COR-L47 (cell line): ENCODE results near the gene PLCB4.
A peak's percentile ranks its signal among the peaks of the same experiment; 100 is the strongest.
"Not testable (repeated sequence)": the region's sequence is repeated elsewhere in the genome, so short reads cannot be mapped to it uniquely, and the experiment has no call there.

Source experiments
- DNase-seq: peaks from one replicate; lab custom pipeline; 2025; lab: John Stamatoyannopoulos, UW

PLCB4 gene

GRCh38 chr20:9367328-9367727, 298.4 kb downstream of the PLCB4 start:
- DNase-seq, result no peak

- DNase-seq, result no peak
These were observed 298.9 kb downstream of the PLCB4 start for GRCh38 chr20:9367746-9368145.

DNA sequence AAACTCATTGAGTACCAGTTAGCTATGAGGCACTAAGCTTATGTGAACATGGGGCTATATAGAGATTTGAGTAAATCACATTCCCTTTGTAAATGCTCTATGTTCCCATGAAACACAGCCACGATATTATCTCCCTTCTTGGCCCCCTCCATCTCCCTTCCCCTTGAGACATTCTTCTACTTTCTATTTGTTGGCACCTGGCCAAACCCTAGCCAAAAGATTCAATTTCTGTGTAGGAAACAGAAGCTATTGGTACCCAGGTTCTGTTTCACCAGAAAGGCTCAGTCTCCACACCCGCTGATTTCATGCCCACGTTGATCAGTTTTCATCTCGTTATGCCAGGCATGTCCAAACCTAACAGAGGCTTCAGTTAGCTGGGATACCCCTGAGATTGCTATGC, 300.0 kb downstream of the PLCB4 start:
- no peak for DNase-seq

DNA sequence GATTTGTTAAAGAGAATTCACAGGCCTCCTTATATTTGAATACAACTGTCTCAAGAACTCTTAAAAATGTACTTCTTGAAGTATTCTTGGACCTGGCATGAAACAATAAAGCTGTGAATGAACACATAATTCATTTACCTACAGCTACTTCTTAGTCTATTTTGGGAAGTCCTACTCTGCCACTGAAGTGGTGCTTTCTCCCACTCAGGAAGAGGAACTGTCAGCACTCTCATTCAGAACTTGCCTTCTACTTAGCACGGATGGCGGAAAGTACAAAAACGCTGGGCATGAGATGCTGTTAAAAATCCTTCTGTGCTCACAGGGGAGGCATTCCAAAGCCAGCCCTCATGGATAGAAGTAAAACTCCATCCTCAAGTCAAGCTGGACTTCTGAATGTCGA, 300.7 kb downstream of the PLCB4 start:
- DNase-seq, result no peak

DNA sequence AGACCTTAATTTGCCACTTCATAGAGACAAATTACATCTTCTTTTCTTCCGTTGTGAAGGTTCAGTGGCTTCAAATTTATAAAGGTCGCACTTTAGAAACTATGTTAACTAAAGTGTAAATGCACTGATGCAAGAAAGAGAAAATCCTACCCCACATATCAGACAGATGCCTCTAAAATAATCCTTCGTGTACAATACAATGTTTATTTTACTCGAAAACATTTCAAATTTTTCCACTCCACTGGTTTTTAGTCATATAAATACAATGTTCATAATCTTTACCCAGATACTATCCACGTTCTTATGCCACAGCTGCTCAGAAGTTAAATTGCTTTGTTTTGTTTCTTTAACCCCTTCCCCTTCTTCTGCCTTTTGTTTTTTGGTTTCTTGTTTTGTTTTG, 305.2 kb downstream of the PLCB4 start:
- no peak for DNase-seq

- no peak for DNase-seq
These were observed 305.6 kb downstream of the PLCB4 start for GRCh38 chr20:9374480-9374879.

- no peak for DNase-seq
These were observed 306.4 kb downstream of the PLCB4 start for GRCh38 chr20:9375221-9375681.

DNA sequence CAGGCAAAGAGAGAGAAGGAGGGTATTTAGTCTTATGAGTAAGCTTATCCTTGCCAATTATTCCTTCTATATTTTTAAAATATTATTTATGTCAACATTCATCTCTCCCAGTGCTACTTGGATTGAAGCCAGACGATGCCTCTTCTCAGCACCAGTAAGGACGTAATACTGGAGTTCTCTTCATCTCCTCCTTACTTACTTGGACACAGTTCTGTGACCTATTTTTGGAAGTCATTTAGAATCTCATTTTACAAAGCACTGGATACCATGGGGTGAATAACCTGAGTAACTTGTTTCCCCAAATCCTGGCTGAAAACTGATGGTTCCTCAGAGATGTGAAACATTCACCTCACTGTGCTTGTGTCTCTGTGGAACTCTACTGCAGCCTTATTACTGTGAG, 308.1 kb downstream of the PLCB4 start:
- no peak for DNase-seq

DNA sequence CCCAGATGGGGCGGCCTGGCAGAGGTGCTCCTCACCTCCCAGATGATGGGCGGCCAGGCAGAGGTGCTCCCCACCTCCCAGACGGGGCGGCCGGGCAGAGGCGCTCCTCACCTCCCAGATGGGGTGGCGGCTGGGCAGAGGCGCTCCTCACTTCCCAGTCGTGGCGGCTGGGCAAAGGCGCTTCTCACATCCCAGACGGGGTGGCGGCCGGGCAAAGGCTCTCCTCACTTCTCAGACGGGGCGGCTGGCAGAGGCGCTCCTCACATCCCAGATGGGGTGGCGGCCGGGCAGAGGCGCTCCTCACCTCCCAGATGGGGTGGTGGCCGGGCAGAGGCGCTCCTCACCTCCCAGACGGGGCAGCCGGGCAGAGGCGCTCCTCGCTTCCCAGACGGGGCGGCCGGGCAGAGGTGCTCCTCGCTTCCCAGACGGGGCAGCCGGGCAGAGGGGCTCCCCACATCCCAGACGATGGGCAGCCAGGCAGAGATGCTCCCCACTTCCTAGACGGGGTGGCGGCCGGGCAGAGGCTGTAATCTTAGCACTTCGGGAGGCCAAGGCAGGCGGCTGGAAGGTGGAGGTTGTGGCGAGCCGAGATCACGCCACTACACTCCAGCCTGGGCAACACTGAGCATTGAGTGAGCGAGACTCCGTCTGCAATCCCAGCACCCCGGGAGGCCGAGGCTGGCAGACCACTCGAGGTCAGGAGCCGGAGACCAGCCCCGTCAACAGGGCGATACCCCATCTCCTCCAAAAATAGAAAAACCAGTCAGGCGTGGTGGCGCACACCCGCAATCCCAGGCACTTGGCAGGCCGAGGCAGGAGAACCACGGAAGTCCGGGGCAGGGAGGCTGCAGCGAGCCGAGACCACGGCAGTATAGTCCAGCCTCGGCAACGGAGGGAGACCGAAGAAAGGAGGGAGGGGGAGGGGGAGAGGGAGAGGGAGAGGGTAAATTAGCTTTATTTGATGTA, 316.7 kb downstream of the PLCB4 start:
- not testable (repeated sequence) for DNase-seq

DNA sequence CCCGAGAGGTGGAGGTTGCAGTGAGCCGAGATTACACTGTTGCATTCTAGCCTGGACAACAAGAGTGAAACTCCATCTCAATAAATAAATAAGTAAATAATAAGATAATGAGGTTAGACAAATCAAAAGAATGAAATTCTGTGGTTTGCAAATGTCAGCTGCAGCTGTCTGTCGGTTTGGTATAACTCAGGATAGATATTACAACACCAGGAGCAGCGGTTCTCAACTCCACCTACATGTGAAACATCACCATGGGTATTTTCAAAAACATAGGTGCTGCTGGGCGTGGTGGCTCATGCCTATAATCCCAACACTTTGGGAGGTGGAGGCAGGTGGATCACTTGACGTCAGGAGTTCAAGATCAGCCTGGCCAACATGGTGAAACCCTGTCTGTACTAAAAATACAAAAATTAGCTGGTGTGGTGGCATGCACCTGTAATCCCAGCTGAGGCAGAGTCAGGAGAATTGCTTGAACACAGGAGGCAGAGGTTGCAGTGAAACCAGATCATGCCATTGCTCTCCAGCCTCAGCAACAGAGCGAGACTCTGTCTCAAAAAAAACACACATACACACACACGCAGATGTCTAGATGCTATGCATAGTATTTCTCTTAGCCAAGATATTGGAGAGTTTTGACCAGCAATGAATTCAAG, 319.4 kb downstream of the PLCB4 start:
- DNase-seq, result no peak

- no peak for DNase-seq
These were observed 319.9 kb downstream of the PLCB4 start for GRCh38 chr20:9388813-9389161.

DNA sequence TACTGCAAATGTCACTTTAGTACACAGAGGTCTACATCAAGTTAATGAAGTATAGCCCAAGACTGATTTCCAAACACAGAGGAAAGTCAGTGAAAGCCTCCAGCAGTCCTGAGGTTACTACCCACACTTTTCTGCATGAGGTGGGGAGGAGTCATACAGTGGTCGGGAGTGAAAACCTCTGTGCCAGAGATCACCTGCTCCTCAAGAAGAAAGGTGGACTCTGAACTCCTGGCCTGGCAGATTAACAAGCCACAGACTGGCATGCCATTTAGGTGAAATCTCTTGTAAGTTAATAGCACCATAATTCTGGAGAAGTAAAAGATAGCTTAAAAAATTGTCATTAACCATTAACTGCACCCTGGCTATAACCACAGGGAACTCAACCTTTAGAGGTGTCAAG, 320.5 kb downstream of the PLCB4 start:
- DNase-seq, result no peak

GRCh38 chr20:9390441-9390840, 321.6 kb downstream of the PLCB4 start:
- DNase-seq, result no peak

- peak; percentile 78 for DNase-seq
These were observed 324.3 kb downstream of the PLCB4 start for GRCh38 chr20:9392892-9393857.

DNA sequence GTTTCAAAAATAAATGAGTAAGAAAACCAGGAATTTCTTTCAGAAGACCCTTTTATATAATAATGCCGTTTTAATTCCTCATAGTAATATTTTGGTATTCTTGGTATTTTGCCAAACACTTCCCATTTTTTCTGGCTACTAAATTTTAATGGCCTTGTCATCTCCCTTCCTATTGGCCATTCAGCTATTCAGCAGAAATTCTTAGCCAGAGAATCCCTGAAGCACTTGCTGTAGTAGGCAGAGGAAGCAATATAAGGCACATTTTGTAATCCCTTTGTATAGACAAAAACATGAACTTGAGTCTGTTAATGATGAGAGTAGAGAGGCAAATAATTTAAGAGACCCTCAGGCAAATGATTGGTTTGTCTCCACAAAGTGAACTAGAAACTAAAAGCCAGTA, 327.1 kb downstream of the PLCB4 start:
- DNase-seq, result no peak

DNA sequence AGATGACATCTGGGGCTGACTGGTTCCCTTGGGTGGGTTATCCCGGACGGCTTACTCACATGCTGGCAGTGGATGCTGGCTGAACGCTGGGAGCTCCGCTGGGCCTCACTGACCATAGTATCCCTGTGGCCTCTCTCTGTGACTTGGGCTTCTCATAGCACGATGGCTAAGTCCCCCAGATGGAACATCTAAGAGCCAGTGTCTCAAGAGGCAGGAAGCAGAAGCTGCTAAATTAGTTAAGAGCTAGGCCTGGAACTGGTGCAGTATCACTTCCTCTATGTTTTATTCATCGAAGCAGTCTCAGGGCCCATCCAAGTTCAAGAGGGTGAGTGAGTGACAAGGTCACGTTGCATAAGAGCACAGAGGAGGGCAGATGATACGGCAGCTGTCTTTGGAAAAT, 329.0 kb downstream of the PLCB4 start:
- DNase-seq, result no peak

- DNase-seq, result no peak
These were observed 330.0 kb downstream of the PLCB4 start for GRCh38 chr20:9398882-9399281.

- DNase-seq, result no peak
These were observed 330.4 kb downstream of the PLCB4 start for GRCh38 chr20:9399322-9399721.

DNA sequence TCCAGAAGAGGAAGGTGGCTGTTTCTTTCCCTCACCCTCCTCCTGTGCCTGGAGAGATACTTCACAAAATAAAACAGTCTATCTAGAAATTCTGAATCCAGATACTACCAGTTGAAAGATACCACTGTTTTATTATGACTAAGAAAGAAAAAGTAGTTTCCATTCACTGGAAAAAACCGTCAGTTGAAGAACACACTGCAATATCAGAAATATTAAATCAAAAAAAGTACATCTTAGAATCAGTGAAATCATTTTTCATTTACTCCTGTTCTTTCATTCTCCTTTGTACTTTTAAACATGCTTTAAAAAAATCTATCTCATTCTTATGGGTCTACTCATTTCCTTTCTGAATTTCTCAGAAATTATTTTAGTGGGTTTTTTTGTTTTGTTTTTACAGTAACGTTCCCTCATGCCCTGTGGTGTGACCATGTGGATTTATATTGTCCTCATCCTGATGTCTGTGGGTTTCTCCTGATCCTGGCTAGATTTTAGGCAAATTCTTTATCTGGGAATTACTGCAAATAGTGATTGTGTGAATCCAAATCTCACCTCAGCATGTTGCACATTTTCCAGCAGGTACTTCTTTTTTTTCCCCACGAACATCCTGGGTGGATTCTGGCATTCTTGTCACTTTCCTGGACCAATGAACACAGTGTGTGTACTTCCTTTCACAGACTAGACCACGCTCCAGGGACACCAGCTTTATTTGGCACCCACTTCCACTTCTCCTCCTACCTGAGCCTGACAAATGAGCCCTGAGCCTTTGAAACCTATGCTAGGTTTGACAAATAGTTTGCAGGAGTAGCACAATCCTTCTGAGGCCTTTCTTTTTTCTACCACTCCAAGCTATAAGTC, 331.5 kb downstream of the PLCB4 start:
- DNase-seq, result no peak

DNA sequence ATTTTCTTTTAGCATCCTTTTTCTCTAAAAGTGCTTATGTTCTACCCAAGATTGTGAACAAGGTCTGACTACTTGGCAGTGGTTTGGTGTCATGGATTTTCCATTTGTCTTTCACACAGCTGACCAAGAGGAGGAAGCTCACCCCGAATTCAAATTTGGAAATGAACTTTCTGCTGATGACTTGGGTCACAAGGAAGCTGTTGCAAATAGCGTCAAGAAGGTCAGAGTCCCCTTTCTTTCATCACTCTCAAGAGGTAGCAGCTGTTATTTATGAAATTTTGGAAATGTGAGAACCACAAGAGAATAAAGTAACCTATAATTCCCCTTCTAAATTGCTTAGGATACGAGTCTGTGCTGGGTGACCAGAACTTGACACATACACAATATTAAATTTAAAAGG, 332.5 kb downstream of the PLCB4 start:
- no peak for DNase-seq

DNA sequence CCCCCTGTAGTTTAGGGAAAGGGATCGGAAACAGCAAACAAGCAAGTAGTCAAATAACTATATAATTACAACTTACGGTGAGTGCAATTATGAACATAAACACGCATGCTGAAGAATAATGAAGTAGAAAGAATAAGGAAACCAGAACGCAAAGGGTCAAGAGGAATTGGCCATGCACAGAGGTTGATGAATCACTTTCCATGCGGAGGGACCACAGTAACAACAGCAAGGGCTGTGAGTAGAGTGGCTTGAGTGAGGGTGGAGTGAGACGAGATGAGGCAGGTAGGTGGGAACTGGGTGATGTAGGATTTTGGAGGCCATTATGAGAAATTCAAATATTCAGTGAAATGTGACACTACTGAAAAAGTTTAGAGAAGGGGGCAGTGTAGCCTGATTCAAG, 333.3 kb downstream of the PLCB4 start:
- DNase-seq, result peak; percentile 34
